HPDE6-E6E7 (cell line): ENCODE measurements around the gene CARM1.
"Not testable (repeated sequence)": the region's sequence is repeated elsewhere in the genome, so short reads cannot be mapped to it uniquely, and the experiment has no call there.

ENCODE experiments used
- DNase-seq: peaks from one replicate; pipeline ENCODE4 v3.0.0; 2011; ENCODE audit warnings: missing footprints; ENCODE audit errors: extremely low spot score

Gene CARM1

DNA sequence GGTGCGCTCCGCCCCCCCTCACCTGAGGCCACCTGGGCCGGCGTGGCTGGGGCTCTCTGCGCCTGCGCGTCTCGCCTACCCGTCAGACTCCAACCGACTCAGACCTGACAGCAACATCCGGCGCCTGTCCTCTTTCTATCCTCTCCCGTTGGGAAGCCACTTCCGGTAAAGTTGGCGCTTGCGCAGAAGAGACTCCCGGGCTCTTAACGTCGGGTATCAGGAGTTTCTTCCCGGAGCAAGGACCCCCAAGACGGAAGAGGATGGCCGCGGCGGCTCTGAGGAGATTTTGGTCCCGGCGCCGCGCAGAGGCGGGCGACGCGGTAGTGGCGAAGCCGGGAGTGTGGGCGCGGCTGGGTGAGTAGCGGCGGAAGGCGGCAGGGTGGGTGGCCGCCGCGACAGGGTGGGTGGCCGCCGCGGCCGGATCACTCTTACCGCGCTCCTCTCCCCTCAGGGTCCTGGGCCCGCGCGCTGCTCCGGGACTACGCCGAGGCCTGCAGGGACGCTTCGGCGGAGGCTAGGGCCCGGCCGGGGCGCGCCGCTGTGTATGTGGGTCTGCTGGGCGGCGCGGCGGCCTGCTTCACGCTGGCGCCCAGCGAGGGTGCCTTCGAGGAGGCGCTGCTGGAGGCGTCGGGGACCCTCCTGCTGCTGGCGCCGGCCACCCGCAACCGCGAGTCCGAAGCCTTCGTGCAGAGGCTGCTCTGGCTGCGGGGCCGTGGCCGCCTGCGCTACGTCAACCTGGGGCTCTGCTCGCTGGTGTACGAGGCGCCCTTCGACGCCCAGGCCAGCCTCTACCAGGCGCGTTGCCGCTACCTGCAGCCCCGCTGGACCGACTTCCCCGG lies 57.4 kb downstream of the CARM1 start, which contains the start of the genes TIMM29 and YIPF2:
Gene TIMM29, plus strand, starts transcription at position 249 of the 839 bp plus-strand sequence. Its CDS starts 12 bp downstream, at position 261.
Gene YIPF2, minus strand, starts transcription at position 77 of the 839 bp plus-strand sequence. CDS start 229 bp downstream, outside the sequence.
- peak; percentile 97 for DNase-seq

DNA sequence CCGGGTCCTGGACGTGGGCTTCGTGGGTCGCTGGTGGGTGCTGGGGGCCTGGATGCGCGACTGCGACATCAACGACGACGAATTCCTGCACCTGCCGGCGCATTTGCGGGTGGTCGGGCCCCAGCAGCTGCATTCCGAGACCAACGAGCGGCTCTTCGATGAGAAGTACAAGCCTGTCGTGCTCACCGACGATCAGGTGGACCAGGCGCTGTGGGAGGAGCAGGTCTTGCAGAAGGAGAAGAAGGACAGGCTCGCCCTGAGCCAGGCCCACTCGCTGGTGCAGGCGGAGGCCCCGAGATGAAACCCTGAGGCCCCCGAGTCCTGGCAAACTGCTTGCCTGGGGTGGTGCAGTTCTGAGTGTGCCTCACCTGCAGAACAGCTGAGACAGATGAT lies 58.0 kb downstream of the CARM1 start:
- DNase-seq, result no peak

DNA sequence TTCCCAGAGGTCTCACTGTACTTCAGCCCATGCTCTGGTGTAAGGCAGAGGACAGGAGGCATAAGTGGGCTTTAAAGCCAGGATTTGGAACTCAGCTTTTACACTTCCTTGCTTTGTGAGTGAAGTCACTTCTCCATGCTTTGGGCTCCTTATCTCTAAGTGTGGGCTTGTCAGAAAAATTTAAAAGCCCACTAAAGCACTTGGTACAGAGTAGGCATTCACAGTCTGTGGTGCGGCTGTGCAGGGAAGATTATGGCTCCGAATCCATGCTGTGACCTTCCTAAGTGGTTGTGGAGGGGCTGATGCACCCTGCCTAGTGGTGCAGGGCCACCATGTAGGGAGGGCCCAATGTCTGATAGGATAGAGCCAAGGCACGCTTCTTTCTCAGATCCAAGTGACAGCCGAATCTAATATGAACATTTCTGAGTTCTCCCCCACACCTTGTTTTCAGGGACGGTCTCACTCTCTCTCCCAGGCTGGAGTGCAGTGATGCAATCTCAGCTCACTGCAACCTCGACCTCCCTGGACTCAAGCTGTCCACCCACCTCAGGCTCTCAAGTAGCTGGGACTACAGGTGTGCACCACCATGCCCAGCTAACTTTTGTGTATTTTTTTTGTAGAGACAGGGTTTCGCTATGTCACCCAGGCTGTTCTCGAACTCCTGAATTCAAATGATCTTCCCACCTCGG lies 64.2 kb downstream of the CARM1 start:
- DNase-seq, result no peak

DNA sequence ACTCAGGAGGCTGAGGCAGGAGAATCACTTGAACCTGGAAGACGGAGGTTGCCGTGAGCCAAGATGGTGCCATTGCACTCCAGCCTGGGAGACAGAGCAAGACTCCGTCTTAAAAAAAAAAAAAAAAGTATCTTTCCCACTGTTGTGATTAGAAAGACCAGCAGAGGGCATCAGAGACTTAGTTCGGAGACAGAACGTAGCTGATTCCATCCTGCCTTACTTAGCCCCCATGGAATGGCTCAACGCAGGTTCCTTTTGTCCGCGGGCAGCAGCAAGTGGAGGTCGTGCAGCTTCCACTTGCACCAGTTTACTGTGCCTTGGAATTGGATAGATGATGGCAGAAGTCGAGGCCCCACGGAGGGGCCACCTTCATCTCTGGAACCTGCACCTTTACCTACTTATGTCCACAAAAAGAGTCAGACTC lies 65.3 kb downstream of the CARM1 start:
- no peak for DNase-seq

DNA sequence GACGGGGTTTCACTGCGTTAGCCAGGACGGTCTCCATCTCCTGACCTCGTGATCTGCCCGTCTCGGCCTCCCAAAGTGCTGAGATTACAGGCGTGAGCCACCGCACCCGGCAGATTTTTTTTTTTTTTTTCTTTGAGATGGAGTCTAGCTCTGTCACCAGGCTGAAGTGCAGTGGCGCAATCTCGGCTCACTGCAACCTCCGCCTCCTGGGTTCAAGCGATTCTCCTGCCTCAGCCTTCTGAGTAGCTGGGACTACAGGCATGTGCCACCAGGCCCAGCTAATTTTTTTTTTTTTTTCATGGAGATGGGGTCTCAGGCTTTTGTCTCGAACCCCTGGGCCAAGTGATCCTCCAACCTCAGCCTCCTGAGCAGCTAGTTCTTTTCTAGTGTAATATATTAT lies 70.3 kb downstream of the CARM1 start:
- DNase-seq, result not testable (repeated sequence)

DNA sequence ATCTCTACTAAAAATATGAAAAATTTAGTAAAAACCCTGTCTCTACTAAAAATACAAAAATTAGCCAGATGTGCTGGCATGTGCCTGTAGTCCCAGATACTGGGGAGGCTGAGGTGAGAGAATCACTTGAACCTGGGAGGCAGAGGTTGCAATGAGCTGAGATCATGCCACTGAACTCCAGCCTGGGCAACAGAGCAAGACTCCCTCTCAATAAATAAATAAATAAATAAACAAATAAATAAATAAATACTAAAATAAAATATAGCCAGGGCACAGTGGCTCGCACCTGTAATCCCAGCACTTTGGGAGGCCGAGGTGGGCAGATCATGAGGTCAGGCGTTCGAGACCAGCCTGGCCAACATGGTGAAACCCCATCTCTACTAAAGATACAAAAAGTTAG lies 72.1 kb downstream of the CARM1 start:
- DNase-seq, result not testable (repeated sequence)

DNA sequence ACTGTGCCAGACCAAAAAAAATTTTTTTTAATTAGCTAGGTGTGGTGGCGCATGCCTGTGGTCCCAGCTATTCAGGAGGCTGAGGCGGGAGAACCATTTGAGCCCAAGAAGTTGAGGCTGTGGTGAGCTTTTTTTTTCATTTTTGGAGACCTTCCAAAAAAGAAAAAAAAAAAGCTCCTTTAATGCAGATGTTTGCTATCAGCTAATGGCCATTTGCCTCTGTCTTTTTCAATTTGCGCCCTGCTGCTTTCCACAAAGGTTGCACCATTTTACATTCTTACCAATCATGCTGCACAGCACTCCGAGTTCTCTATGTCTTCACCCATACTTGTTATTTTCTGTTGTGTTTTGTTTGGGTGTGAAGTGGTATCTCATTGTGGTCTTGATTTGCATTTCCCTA lies 73.9 kb downstream of the CARM1 start:
- DNase-seq, result no peak

DNA sequence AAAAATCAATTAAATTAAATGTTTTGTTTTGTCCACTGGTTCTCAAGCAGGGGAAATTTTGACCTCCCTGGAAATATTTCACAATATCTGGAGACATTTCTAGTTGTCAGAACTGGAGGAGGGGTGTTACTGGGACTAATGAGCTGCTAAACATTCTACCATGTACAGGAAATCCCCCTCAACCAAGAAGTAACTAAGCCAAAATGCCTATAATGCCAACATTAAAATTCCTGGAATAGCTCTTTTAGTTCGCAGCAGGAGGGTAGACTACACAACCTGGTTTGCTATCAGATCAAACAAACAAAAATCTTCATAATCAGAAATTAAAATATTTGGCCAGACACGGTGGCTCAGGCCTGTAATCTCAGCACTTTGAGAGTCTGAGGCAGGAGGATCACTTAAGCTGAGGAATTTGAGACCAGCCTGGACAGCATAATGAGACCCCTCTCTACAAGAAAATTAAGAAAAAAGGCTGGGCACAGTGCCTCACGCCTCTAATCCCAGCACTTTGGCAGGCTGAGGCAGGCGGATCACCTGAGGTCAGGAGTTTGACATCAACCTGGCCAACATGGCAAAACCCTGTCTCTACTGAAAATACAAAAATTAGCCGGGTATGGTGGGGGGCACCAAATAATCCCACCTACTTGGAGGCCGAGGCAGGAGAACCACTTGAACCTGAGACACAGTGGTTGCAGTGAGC lies 75.8 kb downstream of the CARM1 start:
- DNase-seq, result no peak

DNA sequence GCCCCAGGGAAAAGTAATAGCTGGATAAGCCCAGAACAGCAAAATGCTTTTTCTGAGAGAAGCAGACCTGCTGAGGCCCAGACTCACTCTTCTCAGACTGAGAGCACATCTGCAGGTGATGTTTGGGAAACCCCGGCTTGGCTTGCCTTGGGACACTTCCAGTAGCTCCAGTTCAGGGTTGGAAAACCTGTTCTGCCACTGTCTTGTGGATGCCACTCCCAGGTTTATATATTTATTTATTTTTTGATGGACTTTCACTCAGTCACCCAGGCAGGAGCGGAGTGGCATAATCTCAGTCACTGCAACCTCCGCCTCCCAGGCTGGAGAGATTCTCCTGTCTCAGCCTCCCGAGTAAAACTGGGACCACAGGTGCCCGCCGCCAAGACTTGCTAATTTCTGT lies 81.5 kb downstream of the CARM1 start:
- DNase-seq, result peak; percentile 61

DNA sequence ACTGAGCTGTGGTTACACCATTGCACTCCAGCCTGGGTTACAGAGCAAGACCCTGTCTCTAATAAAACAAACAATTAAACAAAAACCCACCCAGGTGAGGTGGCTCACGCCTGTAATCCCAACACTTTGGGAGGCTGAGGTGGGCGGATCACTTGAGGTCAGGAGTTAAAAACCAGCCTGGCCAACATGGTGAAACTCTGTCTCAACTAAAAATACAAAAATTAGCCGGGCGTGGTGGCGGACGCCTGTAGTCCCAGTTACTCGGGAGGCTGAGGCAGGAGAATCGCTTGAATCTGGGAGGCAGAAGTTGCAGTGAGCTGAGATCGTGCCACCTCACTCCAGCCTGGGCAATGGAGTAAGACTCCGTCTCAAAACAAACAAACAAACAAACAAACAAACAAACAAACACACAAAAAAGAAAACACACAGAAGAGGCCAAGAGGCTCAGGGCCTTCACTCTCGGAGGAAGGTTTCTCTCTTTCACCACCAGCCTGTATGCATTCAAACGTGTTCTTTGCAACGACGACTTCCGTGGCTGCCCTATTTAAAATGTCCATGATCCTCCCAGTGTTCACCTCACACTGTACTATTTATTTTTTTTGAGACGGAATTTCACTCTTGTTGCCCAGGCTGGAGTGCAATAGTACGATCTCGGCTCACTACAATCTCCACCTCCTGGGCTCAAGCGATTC lies 88.1 kb downstream of the CARM1 start:
- not testable (repeated sequence) for DNase-seq

DNA sequence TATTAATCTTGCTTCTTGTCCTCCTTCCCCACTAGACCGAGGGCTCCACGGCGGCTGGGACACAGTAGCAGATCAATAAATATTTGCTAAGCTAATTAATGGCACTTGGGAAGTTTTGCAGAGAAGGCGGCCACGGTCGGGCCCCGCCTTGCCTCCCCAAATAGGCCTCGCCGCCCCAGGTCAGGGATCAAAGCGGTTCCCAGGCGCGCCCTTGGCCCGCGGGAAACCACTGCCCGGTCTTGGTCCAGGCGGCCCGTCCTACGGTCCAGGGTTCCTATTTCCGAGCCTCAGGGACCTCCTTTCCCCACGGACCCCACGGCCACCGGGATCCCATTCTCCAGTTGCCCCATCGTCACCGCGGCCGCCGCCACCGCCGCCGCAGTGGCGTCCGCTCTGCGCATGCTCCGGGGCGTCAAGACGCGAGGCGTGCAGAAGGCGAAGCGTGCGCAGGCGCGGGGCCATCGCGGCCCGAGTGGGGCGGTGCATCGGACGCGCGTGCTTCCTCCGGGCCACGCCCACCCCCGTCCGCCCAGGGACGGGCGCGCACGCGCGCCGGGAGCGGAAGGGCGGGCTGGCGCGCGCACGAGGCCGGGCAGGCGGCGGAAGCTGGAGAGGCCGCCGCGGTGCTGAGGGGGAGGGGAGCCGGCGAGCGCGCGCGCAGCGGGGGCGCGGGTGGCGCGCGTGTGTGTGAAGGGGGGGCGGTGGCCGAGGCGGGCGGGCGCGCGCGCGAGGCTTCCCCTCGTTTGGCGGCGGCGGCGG lies 89.1 kb downstream of the CARM1 start, which contains the start of gene SMARCA4:
Gene SMARCA4, plus strand, starts transcription at position 717 of the 759 bp plus-strand sequence. CDS start 23,122 bp downstream, outside the sequence.
- peak; percentile 96 for DNase-seq

DNA sequence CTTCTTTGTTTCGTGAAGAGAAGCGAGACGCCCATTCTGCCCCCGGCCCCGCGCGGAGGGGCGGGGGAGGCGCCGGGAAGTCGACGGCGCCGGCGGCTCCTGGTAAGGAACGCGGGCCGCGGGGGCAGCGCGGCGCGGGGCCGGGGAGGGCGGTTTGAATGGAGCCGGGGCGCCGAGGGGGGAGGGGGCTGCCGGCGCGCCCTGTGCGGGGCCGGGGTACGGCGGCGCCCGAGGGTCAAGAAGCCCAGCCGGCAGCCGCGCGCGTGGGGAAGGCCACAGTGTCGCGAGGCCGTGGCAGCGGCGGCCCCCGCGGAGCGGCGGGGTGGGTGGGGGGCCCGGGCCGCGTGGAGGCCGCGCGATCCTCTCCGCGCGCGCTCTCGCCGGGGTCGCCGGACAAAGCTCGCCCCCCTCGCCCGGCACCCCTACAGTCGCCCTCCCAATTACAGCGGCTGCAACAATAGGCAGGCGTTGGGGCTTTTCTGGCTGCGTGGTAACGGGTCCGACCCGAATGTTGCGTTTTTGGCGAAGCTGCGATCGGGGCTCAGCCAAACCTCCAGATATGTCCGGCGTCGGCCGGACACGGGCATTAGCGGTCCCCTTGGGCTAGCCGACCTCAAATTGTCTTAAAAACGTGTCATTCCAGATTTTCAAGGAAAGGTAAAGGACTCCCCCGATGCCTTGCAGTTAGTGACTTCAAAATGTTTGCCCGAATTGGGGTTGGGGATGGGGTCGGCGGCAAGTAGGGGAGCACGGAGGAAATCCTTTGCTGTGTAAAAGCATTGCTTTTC lies 89.9 kb downstream of the CARM1 start:
- no peak for DNase-seq

DNA sequence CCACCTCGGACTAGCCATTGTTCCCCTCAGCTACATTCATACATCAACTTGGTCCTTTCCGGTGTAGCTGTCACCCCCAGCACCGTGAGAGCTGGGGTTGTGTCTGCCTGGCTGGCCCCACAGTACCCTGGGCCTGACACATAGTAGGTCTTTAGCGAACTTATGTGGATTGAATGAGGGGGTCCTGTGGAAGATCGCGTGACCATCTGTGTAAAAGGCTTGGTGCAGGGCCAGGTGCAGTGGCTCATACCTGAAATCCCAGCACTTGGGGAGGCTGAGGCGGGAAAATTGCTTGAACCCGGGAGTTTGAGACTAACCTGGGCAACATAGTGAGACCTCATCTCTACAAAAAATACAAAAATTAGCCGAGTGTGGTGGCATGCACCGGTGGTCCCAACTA lies 91.5 kb downstream of the CARM1 start:
- DNase-seq, result no peak

DNA sequence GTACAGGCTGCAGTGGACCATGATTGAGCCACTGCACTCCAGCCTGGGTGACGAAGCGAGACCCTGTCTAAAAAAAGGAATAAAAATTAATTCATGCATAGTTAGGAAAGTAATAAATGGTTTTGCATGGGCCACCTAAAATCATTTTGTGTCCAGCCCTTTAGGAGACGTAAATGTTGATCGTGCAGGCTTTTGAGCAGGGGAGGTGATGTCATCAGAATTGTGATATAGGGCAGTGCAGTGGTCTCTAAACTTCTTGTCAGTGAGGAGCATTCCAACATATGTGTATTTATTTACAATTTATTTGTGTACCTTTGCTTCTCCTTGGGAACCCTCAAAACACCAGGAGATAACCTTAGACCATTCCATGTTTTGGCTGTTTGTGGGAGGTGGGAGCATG lies 92.5 kb downstream of the CARM1 start:
- no peak for DNase-seq

DNA sequence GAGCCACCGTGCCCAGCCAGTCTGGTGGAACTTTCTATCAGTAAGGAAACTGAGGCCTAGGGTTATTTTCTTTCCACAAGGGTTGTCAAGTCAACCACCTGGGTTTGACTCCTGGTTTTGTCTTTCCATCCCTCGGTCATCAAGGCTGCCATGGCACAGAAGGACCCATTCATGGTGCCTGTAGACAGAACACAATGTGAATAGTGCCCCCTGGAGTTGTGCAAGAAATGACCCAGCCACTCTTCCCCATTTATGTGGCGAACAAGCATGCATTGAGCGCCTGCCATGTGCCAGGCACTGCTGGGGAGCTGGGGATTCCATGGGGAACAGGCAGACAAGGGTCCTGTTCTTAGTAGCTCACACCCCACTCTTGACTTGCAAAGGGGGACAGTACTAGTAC lies 93.5 kb downstream of the CARM1 start:
- DNase-seq, result no peak

DNA sequence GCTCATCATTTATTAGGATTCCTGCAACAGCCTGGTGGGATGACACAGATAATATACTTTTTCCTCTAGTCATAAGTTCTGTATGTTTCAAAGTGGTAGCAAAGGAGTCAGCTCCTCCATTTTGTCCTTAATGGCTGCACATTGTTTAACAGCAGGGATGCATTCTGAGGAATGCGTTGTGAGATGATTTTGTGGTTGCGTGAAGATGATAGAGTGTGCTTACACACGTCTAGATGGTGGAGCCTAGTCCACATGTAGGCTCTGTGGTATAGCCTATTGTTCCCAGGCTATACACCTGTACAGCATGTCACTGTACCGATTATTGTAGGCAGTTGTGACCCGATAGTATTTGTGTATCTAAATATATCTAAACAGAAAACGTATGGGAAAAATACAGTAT lies 94.0 kb downstream of the CARM1 start:
- DNase-seq, result no peak

DNA sequence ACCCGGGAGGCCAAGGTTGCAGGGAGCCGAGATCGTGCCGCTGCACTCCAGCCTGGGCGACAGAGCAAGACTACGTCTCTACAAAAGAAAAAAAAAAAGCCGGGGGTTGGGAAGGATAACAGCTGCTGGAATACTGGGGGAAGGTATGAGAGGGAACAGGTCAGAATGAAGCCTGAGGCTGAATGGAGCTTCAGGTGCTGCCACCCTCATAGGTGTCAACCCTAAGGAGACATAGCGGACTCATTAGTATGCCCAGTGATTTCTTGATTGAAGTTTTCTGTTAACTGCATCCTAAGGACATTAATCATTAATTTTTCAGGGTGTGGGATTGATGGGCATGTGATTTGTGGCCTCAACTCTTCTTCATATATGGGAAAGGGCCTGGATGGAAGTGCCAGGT lies 95.5 kb downstream of the CARM1 start:
- DNase-seq, result no peak

DNA sequence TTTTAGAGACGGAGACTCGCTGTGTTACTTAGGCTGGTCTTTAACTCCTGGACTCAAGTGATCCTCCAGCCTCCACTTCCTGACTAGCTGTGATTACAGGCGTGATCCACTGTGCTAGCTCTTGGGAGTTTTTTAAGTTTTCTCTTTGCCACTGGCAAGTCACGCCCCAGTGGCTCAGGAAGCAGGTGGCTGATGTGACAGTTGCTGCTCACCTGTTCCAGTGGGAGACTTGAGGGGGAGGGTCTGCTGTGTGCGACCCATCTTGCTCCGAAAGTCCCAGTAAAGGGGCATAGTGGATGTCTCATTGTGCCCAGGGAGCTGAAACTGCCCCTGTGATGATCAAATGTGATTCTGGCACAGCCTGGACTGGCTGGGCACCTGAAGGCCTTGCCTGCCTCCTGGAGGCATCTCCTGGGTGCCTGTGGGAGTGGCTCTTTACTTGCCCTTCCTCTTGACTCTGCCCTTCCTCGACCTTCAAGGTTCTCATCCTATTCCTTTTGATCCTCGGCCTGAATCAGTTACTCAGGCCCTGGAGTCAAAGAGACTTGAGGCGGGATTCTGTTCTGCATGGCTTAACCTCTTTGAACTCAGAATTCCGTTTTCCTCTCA lies 97.3 kb downstream of the CARM1 start:
- no peak for DNase-seq

DNA sequence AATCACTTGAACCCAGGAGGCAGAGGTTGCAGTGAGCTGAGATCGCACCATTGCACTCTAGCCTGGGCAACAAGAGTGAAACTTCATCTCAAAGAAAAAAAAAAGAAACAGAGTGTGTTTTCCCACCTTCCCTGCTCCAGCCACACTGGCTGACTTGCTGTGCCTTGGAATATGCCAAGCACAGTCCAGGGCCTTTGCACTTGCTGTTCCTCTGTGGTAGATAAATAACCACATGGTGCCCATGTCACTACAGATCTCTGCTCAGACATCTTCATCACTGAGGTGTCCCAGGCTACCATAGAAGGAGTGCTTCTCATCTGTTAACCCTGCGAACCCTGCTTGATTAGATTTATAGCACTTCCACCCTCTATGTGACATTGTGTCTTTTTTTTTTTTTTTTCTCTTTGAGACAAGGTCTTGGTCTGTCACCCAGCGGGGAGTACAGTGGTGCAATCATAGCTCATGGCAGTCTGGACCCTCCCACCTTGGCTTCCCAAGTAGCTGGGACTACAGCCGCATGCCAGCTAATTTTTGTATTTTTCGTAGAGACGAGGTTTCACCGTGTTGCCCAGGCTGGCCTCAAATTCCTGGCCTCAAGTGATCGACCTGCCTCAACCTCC lies 99.9 kb downstream of the CARM1 start:
- DNase-seq, result no peak
